GM19467 (cell line): ENCODE data around the gene PAK1.

Experiments
- ATAC-seq: cut with Tn5 transposase; IDR thresholded peaks from one replicate; pipeline ENCODE4 v1.9.1; 2021; ENCODE audit warnings: mild to moderate bottlenecking, moderate library complexity; ENCODE audit not compliant: unreplicated experiment

The PAK1 gene

DNA sequence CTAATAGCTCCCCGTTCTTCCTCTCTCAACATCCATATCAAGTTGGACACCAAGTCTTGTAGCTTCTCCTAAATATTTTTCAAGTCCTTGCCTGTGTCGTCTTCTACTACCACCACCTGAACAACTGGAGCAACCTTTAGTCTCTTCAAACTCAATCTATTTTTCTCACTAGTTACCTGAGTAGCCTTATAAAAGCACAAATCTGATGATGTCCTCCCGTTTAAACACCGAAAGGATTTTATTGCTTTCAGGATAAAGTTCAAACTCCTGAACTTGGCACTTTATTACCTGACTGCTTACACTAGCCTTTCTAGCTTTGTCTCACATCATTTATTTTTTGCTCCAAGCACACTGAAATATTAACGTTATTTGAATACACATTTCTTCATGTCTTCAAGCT lies 1.3 kb upstream of the PAK1 start:
- ATAC-seq, result no peak

DNA sequence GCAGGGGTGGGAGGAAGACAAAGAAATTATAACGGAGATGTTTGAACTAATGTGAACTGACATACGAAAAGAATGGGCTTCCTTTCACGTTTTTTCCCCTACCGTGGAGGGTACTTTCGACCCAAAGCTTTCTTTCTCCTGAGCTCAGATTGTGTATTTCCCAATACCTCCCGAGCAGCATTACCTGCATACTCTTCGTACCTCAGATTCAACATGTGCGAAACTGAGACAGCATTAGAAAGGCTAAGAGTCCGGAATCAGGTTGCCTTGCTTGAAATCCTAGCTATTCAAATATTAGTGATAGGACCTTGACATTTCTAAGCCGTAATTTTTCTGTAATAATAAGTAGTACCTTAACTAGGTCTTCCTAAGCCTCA lies 778 bp upstream of the PAK1 start:
- no peak for ATAC-seq

DNA sequence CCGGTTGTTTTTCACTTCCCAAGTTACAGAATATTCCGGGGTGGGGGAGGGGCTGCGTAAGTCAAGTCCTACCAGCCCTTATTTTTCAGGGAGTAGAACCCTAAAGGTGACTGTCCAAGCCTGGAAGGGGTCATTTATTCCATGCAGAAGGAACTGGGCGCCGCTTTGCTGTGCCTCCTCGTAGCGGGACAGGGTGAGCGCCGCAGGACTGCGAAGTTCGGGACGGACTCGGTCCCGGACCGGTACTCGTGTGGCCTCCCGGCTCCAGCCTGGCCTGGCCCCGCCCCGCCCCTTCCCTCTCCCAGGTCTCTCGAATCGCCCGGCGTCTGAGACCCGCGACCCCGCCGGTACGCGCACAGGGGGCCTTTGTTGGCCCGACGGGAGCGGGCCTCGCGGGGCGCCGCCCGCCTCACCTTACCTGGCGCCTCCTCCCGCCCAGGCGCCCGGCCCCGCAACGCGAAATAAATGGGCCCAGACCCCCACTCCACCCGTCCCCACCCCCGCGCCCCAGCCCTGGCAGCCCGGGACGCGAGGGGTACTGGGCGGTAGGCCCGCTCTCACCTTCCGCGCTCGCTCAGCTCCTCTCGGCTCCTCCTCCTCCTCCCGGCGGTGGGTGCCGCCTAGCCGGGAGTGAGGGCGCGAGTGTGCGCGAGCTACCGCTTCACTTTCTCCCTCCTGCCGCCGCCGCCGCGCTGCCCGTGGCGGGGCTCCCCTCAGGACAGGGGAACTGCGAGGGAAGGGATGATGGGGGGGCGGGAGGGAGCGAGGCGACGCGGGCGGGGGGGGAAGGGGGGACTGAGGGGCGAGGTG lies 698 bp downstream of the PAK1 start:
- ATAC-seq, result peak; percentile 30

DNA sequence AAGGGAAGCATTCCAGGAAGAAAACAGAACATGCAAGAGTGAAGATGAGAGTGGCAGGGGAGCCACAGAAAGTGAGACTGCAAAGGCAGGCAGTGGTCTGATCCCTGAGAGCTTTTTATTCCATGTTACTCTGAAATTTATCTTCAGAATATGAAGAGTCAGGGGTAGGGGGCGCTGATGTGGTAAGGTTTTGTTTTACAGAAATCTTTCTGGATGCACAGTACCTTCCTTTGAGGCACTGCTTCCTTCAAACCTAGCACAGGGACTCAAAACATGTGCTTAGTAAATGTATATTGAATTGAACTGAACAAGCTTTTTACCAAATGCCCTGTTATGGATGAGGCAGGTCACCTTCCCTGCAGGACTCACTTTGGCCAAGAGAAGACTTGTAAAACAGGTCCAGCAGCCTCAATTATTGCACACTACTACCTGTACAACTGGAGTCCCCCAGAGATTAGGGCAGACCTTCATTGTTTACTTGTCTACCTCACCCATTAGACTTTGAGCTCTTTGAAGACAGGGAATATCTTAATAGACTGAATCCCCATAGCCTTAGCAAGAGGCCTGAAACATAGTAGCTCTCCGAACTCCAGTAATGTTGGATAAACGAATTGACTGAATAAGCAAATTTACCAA lies 2.2 kb downstream of the PAK1 start:
- no peak for ATAC-seq

DNA sequence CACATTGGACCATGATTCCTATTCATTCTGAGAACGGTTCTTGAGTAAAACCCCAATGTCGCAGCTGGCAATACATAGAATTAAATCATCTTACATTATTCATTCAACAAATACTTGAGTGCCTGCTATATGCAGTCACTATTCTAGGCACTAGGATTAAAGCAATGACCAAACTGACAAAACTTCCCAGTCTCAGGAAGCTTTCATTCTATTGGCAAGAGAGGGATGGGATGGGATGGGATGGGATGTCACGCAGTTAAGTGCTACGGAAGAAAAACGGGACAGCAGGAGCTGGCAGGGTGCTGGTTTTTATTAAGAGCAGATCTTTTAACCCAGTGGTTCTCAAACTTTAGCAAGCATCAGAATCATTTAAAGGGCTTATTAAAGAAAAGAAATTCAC lies 2.9 kb downstream of the PAK1 start:
- no peak for ATAC-seq

DNA sequence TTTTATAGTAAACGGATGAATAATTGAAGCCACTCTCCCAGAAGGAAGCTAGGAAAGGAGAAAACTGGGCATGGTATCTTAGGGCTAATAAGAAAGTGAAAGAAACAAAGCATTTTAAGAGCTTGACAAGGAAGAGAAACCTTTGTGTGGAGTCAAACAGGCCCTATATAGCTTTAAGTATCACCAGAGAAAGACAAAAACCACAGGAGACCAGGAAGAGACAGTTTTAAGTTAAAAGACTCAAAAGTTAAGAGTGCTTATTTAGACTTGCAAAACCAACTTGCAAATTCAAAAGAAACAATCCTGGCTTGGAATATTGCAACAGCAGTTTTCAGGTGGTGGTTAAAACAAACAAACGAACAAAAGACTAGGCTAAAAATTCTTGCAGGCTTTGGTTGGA lies 3.4 kb downstream of the PAK1 start:
- ATAC-seq, result no peak

DNA sequence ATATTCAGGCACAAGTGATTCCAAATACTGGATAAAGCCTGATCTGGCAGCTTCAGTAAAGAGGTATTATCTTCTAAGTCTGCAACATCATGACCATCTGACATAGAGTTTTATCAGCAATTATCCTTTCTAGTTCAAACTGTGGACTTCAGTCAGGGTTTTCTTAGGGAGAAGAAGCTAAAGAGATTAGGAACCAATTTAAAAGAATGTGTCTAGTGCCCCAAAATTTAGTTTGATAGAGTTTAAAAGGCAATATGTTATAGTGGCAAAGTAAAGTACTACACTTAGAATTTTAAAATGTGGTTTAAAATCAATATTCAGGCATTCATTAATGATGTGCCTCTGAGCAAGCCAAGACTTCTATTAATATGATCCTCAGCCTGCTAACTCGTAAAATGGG lies 5.4 kb downstream of the PAK1 start:
- no peak for ATAC-seq

DNA sequence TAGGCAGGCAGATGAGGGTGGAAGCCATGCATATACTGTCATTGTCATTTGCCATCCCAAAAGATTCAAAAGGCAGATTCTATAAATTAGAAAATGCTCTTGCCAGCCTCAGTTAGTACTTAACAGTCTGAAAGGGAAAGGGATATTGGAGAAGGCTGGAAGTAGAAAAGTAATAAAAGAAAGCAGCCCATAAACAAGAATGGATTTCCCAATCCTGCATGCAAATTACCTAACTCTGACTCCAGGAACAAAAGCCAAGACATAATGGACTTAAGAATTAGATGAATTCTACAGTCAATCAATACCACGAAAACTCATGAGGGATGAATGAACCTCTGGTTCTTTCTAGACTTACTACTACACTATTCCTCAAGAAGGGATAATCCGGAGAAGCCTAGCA lies 5.9 kb downstream of the PAK1 start:
- ATAC-seq, result no peak

DNA sequence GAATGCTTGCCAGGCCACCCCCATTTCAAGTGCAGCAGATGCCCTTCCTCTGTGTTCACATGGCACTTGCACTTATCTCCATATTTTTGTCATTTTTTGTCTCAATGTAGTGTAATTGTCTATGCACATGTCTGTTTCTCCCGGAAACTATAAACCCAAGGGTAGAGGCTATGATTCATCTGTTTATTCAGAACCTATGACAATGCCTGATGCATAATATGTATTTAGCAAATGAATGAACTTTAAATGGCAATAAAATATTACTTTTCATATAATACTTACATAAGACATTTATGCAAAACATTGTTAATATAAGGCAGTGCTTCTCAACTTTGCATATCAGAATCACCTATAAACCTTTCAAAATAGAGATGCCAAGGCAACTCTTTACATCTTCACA lies 6.7 kb downstream of the PAK1 start:
- no peak for ATAC-seq

DNA sequence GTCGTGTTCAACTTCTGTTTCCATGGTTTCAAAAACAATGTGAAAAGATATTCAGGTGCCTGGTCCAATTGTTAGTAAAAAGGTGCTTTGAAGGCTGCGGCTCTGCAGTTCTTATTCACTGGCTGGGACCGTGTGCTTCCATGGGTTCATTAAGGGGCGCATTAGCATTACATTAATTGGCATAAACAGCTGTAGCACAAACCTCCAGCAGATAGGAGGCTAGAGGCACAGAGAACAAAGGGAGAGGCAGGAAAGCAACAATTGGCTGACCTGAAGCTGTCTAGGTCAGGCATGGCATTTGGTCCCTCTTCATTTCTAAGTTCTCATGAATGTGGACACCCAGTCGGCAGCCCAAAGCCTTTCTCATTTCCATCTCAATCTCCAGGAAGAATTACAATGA lies 16.6 kb downstream of the PAK1 start:
- ATAC-seq, result no peak

DNA sequence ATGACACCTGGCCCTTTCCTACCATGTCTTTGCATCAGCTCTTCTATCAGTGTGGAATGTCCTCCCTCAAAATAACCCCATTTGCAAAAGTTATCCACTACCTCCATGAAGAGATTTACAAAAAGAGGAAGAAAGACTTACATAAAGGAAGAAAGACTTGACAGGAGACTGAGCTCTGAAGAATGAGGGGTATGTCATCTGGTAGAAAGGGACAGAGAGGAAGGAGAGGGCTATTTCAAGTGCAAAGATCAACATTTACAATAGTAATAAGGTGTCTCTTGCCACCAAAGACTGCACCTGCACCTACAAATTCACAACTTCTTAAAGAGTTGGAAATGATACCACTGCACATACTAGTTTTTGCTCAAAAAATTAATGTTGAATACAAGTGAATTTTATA lies 18.2 kb downstream of the PAK1 start:
- ATAC-seq, result no peak

DNA sequence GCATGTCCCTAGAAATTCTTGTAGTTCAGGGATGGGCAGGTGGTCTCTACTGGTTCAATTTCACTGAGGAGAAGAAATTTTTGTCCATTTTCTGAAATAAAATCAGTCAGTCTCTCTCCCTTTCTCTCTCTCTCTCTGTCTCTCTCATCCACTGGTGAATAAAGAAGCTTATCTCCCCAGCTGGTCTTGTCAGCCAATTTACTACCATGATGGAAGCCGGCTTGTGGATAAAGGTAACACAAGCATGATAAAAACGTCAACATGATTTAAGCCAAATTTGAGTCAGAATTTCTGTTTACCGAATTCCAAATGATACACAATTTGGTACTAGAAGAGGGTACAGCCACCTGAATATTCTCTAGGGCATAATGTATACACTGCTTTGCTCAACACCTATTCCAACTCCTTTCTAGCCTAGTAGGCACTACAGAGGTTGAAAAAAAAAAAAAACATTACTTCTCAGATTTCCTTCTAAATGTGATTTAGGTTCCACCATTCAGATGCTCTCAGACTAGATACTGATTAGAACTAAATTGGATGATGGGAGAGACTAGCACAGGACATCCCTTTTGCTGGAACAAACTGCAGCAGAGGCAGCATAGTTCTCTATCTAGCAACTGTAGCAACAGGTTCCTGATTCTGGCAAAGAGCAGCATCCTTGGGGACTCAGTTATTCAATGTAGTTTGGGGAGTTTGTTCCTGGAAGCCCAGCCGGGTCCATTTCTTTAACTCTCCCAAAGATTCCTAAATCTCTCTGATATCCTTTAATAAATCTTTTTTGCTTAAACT lies 18.8 kb downstream of the PAK1 start:
- no peak for ATAC-seq

DNA sequence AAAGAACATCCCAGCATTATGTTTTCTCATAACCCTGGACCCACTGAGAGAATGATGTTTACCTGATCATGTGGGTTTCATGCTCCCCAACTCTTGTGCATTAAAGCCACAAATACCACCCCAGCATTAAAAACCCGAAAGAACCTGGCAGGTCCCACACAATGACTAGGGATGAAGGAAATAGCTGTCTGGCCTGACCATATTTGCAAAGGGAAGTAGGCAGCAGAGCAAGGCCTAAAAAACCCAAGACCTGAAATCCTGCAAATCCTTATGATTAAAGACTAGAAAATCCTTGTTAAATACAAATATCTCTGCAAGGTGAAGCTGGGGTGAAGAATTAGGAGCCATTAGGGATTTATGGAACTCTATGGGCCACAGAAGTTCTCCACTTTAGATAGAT lies 23.7 kb downstream of the PAK1 start:
- no peak for ATAC-seq

DNA sequence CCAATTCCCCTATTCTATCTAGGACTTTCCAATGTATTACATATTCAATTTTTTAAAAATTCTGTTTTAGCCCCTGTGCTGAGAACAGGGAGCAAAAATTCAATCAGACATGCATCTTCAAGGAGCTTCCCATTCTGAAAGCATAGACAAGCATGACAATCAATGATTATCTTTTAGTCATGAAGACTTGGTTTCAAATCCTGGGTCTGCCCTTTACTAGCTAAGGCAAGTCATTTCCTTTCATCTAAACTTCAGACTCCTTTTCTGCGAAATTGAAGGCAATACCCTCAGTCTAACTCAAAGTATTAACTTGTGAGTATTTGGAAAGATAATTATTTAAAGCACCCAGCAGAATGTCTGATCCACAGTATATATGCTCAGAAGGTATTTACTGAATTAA lies 24.1 kb downstream of the PAK1 start:
- no peak for ATAC-seq

DNA sequence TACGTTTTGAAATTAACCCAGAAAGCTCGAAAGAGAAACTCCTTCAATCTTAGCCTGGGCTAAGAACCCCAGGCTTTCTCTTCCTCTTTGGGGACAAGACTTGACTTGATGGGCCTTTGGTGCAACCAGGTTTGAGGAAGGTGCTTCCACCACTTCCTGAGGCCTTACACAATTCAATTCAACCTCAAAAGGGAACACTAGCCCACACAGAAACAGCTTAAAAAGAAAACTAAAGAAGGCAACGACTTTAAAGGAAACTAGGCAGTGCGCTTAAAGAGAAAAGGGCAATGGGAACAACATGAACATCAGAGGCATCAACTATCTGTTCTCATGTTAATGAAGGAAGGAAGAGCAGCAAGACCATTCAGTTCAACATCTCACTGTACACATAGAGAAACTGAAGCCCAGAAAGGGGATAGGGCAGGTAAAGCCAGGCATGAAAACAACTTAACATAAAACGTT lies 24.8 kb downstream of the PAK1 start:
- peak; percentile 49 for ATAC-seq

DNA sequence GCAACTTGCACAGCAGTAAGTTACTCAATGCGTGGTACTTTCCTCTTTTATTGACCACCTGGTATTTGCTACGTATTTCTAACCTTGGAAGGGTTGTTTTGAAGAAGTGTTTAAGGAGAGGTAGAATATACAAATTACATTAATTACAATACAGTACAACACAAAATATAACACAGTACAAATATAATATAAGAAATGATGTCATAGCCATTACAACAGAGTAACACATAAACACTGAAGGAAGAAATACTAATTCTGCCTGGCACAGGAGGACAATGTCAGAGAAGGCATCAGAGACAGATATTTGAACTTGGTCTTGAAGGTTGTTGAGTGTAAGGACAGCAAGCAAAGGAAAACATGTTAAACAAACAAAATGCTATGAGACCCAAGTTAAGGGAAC lies 25.6 kb downstream of the PAK1 start:
- ATAC-seq, result no peak

DNA sequence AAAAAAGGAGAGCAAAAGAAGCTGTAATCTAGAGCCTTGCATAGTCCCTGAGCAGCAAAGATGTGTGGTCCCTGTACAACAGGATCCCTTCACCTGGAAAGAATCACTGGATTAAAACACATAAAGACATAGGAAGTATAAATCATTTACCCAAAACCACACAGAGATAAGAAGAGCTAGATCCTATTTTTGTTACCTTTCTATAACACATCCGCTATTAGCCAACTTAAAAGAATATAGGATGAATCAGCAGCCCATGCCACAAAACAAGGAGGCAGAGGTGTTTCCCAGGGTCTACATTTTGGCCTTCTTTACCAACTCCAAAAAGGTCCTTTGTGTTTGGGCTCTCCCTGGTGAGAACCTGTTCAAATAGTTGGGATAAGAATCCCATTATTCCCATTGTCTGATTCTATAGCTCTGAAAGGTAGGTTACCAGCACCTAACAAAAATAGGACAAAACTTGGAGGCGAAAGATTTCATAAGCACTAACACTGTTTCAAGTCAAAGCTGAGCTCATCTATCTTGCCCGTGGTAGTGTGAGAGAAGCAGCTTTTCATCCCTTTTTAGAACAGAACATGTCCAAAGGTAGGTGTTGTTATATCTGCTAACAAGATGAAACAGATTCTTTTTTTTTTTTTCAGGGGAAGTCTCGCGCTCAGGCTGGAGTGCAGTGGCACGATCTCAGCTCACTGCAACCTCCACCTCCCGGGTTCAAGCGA lies 26.8 kb downstream of the PAK1 start:
- no peak for ATAC-seq

DNA sequence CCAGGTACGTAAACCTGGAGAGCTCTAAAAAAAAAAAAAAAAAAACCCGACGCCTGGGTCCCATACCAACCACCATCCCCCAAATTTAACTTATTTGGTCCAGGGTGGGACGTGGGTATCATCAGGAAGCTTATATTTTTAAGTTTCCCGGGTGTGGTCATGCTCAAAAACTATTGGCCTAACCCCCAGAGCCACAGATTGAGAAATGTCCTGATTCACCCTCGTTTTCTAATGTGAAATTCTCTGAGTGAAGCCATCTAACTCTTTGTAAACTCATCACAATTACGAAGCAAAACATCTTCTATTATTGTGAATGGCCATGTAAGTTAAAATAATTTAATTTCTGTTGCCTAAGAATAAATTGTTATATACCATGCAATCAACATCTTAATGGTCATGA lies 29.6 kb downstream of the PAK1 start:
- ATAC-seq, result no peak

DNA sequence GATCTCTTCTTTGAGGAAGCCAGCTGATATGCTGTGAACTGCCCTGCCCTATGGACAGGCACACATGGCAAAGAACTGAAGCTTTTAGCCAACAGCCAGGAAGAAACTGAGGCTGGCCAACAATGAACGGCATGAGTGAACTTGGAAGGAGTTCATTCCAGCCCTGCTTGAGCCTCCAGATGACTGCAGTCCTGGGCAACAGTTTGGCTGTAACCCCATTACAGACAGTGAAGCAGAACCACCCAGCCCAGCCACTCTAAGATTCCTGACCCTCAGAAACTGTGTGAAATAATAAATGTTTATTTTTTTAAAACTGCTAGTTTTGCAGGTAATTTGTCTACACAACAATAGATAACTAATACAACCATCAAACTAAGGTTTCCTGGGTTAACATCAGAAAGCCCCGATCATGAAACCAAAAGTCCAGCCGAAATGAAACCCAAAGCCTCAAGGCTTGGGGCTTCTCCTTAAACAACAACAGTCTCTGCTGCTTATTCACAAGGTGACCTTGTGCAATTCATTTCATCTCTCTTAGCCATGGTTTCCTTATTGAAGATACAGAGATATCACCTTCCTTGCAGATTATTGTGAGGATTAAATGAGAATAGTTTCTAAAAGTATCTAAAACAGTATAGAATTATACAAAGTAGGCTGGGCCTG lies 31.4 kb downstream of the PAK1 start:
- ATAC-seq, result no peak

DNA sequence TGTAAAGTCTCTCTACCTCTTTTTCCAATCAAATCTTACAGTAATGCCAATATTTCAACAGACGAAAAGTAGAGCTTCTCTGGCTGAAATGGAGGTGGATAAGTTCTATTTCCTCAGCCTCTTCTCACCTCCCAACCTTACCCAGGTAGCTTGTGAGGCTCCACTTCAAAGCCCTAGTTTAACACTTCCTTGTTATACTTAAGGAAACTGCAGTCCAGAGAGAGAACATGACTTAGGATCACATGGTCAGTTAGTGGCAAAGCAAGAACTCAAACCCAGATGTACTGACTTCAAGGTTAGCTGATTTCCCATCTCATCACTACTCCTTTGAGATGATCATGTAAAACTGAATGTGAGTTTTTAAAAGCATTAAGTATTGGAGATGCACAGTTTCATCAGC lies 32.5 kb downstream of the PAK1 start:
- no peak for ATAC-seq

DNA sequence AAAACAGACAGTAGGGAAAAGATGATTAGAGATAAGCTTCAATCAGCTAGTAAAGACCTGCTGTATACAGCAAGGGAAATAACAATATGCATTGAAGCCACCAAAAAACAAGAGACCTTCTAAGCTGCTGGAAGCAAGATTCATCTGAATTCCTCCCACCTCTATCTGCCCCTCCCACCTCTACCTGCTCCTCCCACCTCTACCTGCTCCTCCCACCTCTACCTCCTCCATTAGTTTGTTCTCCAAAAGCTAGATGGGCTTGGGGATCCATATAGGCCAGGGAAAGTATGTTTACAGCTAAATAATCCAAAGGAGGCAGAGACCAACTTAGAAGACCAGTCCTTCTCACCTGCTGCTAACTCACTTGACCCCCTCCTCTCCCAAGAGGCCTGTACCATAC lies 33.2 kb downstream of the PAK1 start:
- ATAC-seq, result no peak
